Neural crest cell (in vitro differentiated cells): ENCODE results near the gene RANBP17. TPM values are rescaled to one million over a fixed set of nuclear protein-coding genes. Genes with fewer than 3 reads are reported as not detected.
A peak's percentile ranks its signal among the peaks of the same experiment; 100 is the strongest.

ENCODE experiments used
- DNase-seq: peaks from one replicate; pipeline ENCODE4 v3.0.0; 2021; ENCODE audit warnings: low read depth, mixed read lengths, low spot score
- H3K27ac Mint-ChIP-seq: one replicate; pipeline ENCODE4 v1.8.0; 2021; ENCODE audit warnings: mild to moderate bottlenecking, mixed read lengths; ENCODE audit not compliant: unreplicated experiment
- H3K27me3 Mint-ChIP-seq: 2 replicates; pipeline ENCODE4 v1.8.0; 2021; ENCODE audit warnings: low read depth, mild to moderate bottlenecking, mixed read lengths
- H3K36me3 Mint-ChIP-seq: 2 replicates; pipeline ENCODE4 v1.8.0; 2021; ENCODE audit warnings: low read depth, mild to moderate bottlenecking, mixed read lengths
- H3K4me1 Mint-ChIP-seq: 2 replicates; pipeline ENCODE4 v1.8.0; 2021; ENCODE audit warnings: mixed read lengths
- H3K4me3 Mint-ChIP-seq: one replicate; pipeline ENCODE4 v1.8.0; 2021; ENCODE audit warnings: mild to moderate bottlenecking, mixed read lengths
- H3K9me3 Mint-ChIP-seq: 2 replicates; pipeline ENCODE4 v1.8.0; 2021; ENCODE audit warnings: mixed read lengths
- CTCF ChIP-seq: fragments of 200-600 bp; sonication (generic); conservative IDR thresholded peaks from 2 replicates; pipeline ENCODE4 v1.5.0; 2021; ENCODE audit warnings: antibody characterized with exemption, mild to moderate bottlenecking
- total RNA-seq: library from RNA; stranded (reverse); gene quantifications from 2 replicates; pipeline ENCODE4 v1.2.1, GENCODE V29; 2021

The RANBP17 gene
- total RNA-seq, 1 donor from 2014 or later: 26.9 TPM

- H3K27me3 Mint-ChIP-seq: peaks cover 92% of the 10 kb centered on the region
- peaks cover 4% of the 10 kb centered on the region for H3K36me3 Mint-ChIP-seq
- H3K4me1 Mint-ChIP-seq: peaks cover 13% of the 10 kb centered on the region
- H3K9me3 Mint-ChIP-seq: no peaks in the 10 kb centered on the region
- peak within 1 kb of the TSS; percentile 79 for H3K4me3 Mint-ChIP-seq
- DNase-seq: no peak
- no peak within 1 kb of the TSS for H3K27ac Mint-ChIP-seq
- no peak for TF ChIP-seq CTCF
Measured at GRCh38 chr5:171308453-171309275, 446.8 kb downstream of the RANBP17 start, which contains the start of gene TLX3. Gene TLX3 (plus strand): TSS chr5:171309248. CDS start chr5:171309366, 118 bp downstream.

GRCh38 chr5:171309276-171310211 is 447.7 kb downstream of the RANBP17 start:
- Mint-ChIP-seq H3K4me1 (peaks cover 16% of the 10 kb centered on the region), H3K27ac (no peak overlapping the region), H3K4me3 (peak overlapping the region; percentile 79), H3K9me3 (no peaks in the 10 kb centered on the region), H3K36me3 (peaks cover 4% of the 10 kb centered on the region), H3K27me3 (peaks cover 92% of the 10 kb centered on the region)
- no peak for DNase-seq
- TF ChIP-seq CTCF: no peak

- Mint-ChIP-seq H3K27me3 (peaks cover 92% of the 10 kb centered on the region), H3K4me3 (peak overlapping the region; percentile 64), H3K36me3 (peaks cover 4% of the 10 kb centered on the region), H3K4me1 (peaks cover 16% of the 10 kb centered on the region), H3K27ac (no peak overlapping the region), H3K9me3 (no peaks in the 10 kb centered on the region)
- no peak for DNase-seq
- peak; percentile 64 for TF ChIP-seq CTCF
Measured at GRCh38 chr5:171310212-171310818, 448.5 kb downstream of the RANBP17 start.

GRCh38 chr5:171310819-171311321 is 449.1 kb downstream of the RANBP17 start:
- H3K4me1 Mint-ChIP-seq: peaks cover 16% of the 10 kb centered on the region
- H3K27me3 Mint-ChIP-seq: peaks cover 92% of the 10 kb centered on the region
- TF ChIP-seq CTCF: no peak
- H3K4me3 Mint-ChIP-seq: peak overlapping the region; percentile 64
- no peak overlapping the region for H3K27ac Mint-ChIP-seq
- no peak for DNase-seq
- peaks cover 4% of the 10 kb centered on the region for H3K36me3 Mint-ChIP-seq
- no peaks in the 10 kb centered on the region for H3K9me3 Mint-ChIP-seq
